HG02798 (cell line): Measurements from ENCODE around the gene FBXW4.

Source experiments
- ATAC-seq: cut with Tn5 transposase; IDR thresholded peaks from one replicate; pipeline ENCODE4 v1.9.1; 2021; ENCODE audit warnings: mild to moderate bottlenecking; ENCODE audit not compliant: unreplicated experiment, poor library complexity

The FBXW4 gene

GRCh38 chr10:101704331-101704730 is 9.4 kb upstream of the FBXW4 start:
- no peak for ATAC-seq

- no peak for ATAC-seq
Observed at GRCh38 chr10:101696632-101697031, 1.7 kb upstream of the FBXW4 start.

- no peak for ATAC-seq
Observed at GRCh38 chr10:101695404-101695890, 477 bp upstream of the FBXW4 start.

- ATAC-seq: peak; percentile 69
Observed at GRCh38 chr10:101693978-101694673, 844 bp downstream of the FBXW4 start.

- peak; percentile 21 for ATAC-seq
Observed at GRCh38 chr10:101693651-101693977, 1.4 kb downstream of the FBXW4 start.

- no peak for ATAC-seq
Observed at GRCh38 chr10:101691081-101691480, 3.9 kb downstream of the FBXW4 start.

- no peak for ATAC-seq
Observed at GRCh38 chr10:101690461-101690860, 4.5 kb downstream of the FBXW4 start.

- ATAC-seq: no peak
Observed at GRCh38 chr10:101687071-101687658, 7.8 kb downstream of the FBXW4 start.

- no peak for ATAC-seq
Observed at GRCh38 chr10:101686133-101686925, 8.6 kb downstream of the FBXW4 start.

- no peak for ATAC-seq
Observed at GRCh38 chr10:101684782-101685181, 10.2 kb downstream of the FBXW4 start.

GRCh38 chr10:101683276-101683675 is 11.7 kb downstream of the FBXW4 start:
- ATAC-seq: no peak

GRCh38 chr10:101682172-101682825 is 12.7 kb downstream of the FBXW4 start:
- ATAC-seq: no peak

- no peak for ATAC-seq
Observed at GRCh38 chr10:101676565-101676964, 18.4 kb downstream of the FBXW4 start.

- no peak for ATAC-seq
Observed at GRCh38 chr10:101675115-101675514, 19.9 kb downstream of the FBXW4 start.

- ATAC-seq: no peak
Observed at GRCh38 chr10:101672536-101672935, 22.4 kb downstream of the FBXW4 start.

- ATAC-seq: no peak
Observed at GRCh38 chr10:101671453-101671852, 23.5 kb downstream of the FBXW4 start.

- peak; percentile 51 for ATAC-seq
Observed at GRCh38 chr10:101670635-101671034, 24.3 kb downstream of the FBXW4 start.

GRCh38 chr10:101669181-101669580 is 25.8 kb downstream of the FBXW4 start:
- ATAC-seq: no peak

GRCh38 chr10:101668566-101668965 is 26.4 kb downstream of the FBXW4 start:
- no peak for ATAC-seq

- no peak for ATAC-seq
Observed at GRCh38 chr10:101666083-101666482, 28.9 kb downstream of the FBXW4 start.

GRCh38 chr10:101663097-101663496 is 31.9 kb downstream of the FBXW4 start:
- ATAC-seq: no peak
